GM19351 (cell line): Measurements from ENCODE around the gene SLC16A14.
A peak's percentile ranks its signal among the peaks of the same experiment; 100 is the strongest.
"Not testable (repeated sequence)": the region's sequence is repeated elsewhere in the genome, so short reads cannot be mapped to it uniquely, and the experiment has no call there.

Experiments used
- ATAC-seq: cut with Tn5 transposase; IDR thresholded peaks from one replicate; pipeline ENCODE4 v1.9.1; 2021; ENCODE audit warnings: mild to moderate bottlenecking, moderate library complexity; ENCODE audit not compliant: unreplicated experiment

SLC16A14 gene

GRCh38 chr2:230068651-230069055 is at the start of gene SLC16A14:
Gene SLC16A14, minus strand, starts transcription at chr2:230068924. Its CDS starts 9,572 bp downstream, at chr2:230059352.
- ATAC-seq, result peak; percentile 22

- no peak for ATAC-seq
These were observed 38.0 kb upstream of the SLC16A14 start for GRCh38 chr2:230106771-230107170.

- not testable (repeated sequence) for ATAC-seq
These were observed 33.2 kb upstream of the SLC16A14 start for GRCh38 chr2:230101967-230102366.

GRCh38 chr2:230097841-230098240 is 29.1 kb upstream of the SLC16A14 start:
- no peak for ATAC-seq

GRCh38 chr2:230097424-230097823 is 28.7 kb upstream of the SLC16A14 start:
- ATAC-seq, result no peak

- ATAC-seq, result no peak
These were observed 22.2 kb upstream of the SLC16A14 start for GRCh38 chr2:230090967-230091366.

- no peak for ATAC-seq
These were observed 16.5 kb upstream of the SLC16A14 start for GRCh38 chr2:230085201-230085600.

GRCh38 chr2:230077851-230078547 is 9.3 kb upstream of the SLC16A14 start:
- no peak for ATAC-seq

GRCh38 chr2:230076819-230077218 is 8.1 kb upstream of the SLC16A14 start:
- ATAC-seq, result no peak

GRCh38 chr2:230075988-230076631 is 7.4 kb upstream of the SLC16A14 start:
- ATAC-seq, result no peak

- no peak for ATAC-seq
These were observed 2.7 kb upstream of the SLC16A14 start for GRCh38 chr2:230071421-230071820.

GRCh38 chr2:230069402-230069801 is 678 bp upstream of the SLC16A14 start:
- no peak for ATAC-seq

GRCh38 chr2:230068016-230068650 is 591 bp downstream of the SLC16A14 start:
- ATAC-seq, result peak; percentile 30

GRCh38 chr2:230060672-230061293 is 7.9 kb downstream of the SLC16A14 start:
- ATAC-seq, result no peak

- ATAC-seq, result no peak
These were observed 14.8 kb downstream of the SLC16A14 start for GRCh38 chr2:230053753-230054478.

- no peak for ATAC-seq
These were observed 16.4 kb downstream of the SLC16A14 start for GRCh38 chr2:230052299-230052698.

GRCh38 chr2:230050136-230050535 is 18.6 kb downstream of the SLC16A14 start:
- no peak for ATAC-seq

GRCh38 chr2:230048010-230048671 is 20.6 kb downstream of the SLC16A14 start:
- ATAC-seq, result no peak

GRCh38 chr2:230046491-230046890 is 22.2 kb downstream of the SLC16A14 start:
- no peak for ATAC-seq

GRCh38 chr2:230043461-230043860 is 25.3 kb downstream of the SLC16A14 start:
- no peak for ATAC-seq
